Panc1 (cell line): ENCODE data around the gene MED8. TPM values are rescaled to one million over a fixed set of nuclear protein-coding genes. Genes with fewer than 3 reads are reported as not detected.

ENCODE experiments used
- ATAC-seq: fragments of 200-7000 bp; cut with Tn5 transposase; 2 replicates; pipeline ENCODE4 v1.9.1; 2020; ENCODE audit warnings: mild to moderate bottlenecking, moderate library complexity
- BruUV-seq: library from RNA; stranded (reverse); fragments of 400-500 nt; replicated peaks from 2 replicates; lab custom pipeline; 2021; lab: Mats Ljungman, UMichigan
- CTCF ChIA-PET: fragments of 300-600 bp; sonication (Branson Sonifier 250); formaldehyde crosslinking; loops from one replicate; lab custom pipeline; 2022; ENCODE audit warnings: antibody characterized with exemption; lab: Charles Lee
- POLR2A ChIA-PET: fragments of 300-600 bp; sonication (Branson Sonifier 250); formaldehyde crosslinking; loops from one replicate; lab custom pipeline; 2022; ENCODE audit warnings: antibody characterized with exemption; lab: Charles Lee
- DNase-seq: peaks from one replicate; pipeline ENCODE4 v3.0.0-alpha.2; 2010; ENCODE audit warnings: low read depth, low spot score
- H3K27ac ChIP-seq: 2 replicates; pipeline ENCODE4 v1.5.1; 2011; ENCODE audit warnings: mild to moderate bottlenecking, low read length, inconsistent platforms
- H3K27me3 ChIP-seq: fragments of 200-500 bp; sonication (Bioruptor generic); 2 replicates; pipeline ENCODE4 v1.6.0; 2014; ENCODE audit warnings: low read length, inconsistent platforms; ENCODE audit not compliant: control insufficient read depth, insufficient read depth
- H3K36me3 ChIP-seq: fragments of 200-500 bp; sonication (Bioruptor generic); 2 replicates; pipeline ENCODE4 v1.5.1; 2014; ENCODE audit warnings: inconsistent platforms, mild to moderate bottlenecking, low read length, moderate library complexity; ENCODE audit not compliant: control insufficient read depth, insufficient read depth
- H3K4me1 ChIP-seq: 2 replicates; pipeline ENCODE4 v1.5.1; 2011; ENCODE audit warnings: inconsistent platforms, mild to moderate bottlenecking, low read length, moderate library complexity; ENCODE audit not compliant: control insufficient read depth, insufficient read depth
- H3K4me3 ChIP-seq, 2 experiments: 2 replicates each; pipeline ENCODE4 v1.5.1; 2011 to 2012; ENCODE audit warnings: low read depth in 2 of 2, low read length in 2 of 2, mild to moderate bottlenecking in 2 of 2, inconsistent platforms in 1 of 2, moderate library complexity in 1 of 2
- H3K9me3 ChIP-seq: fragments of 200-500 bp; sonication (Bioruptor generic); 2 replicates; pipeline ENCODE4 v1.5.1; 2014; ENCODE audit warnings: low read depth, mild to moderate bottlenecking, inconsistent platforms, low read length, moderate library complexity; ENCODE audit not compliant: control insufficient read depth, insufficient read depth
- POLR2AphosphoS5 ChIP-seq: IDR thresholded peaks from 2 replicates; pipeline ENCODE4 v1.6.1; 2012; ENCODE audit warnings: mild to moderate bottlenecking, low read depth, low read length, moderate library complexity
- SIN3A ChIP-seq: IDR thresholded peaks from 2 replicates; pipeline ENCODE4 v1.6.1; 2012; ENCODE audit warnings: low read depth, mild to moderate bottlenecking, low read length, moderate library complexity, borderline replicate concordance; ENCODE audit not compliant: insufficient read depth
- TCF7L2 ChIP-seq: IDR thresholded peaks from 2 replicates; pipeline ENCODE4 v1.6.1; 2011; ENCODE audit warnings: mild to moderate bottlenecking, low read depth, low read length, inconsistent platforms
- in situ Hi-C: cut with HindIII; loops from 2 replicates; pipeline ENCODE4 v1.10.0; 2016; ENCODE audit warnings: low sequenced_read_pairs, low pct_unique_long_range_greater_than_20kb
- intact Hi-C: fragments of 100-400 bp; cut with micrococcal nuclease; formaldehyde crosslinking; loops from one replicate; pipeline ENCODE4 v1.10.0; 2022; ENCODE audit not compliant: unreplicated experiment
- total RNA-seq: library from RNA; stranded (reverse); gene quantifications from one replicate; pipeline ENCODE4 v1.2.1, GENCODE V29; 2021; ENCODE audit not compliant: unreplicated experiment
- TF ChIP-seq, protein P1 (sequence below): fragments of 450-650 bp; IDR thresholded peaks from 2 replicates; pipeline ENCODE4 v1.5.1; 2017; ENCODE audit warnings: mild to moderate bottlenecking
- TF ChIP-seq, protein P2 (sequence below), 2 experiments: IDR thresholded peaks; 2 replicates each; pipeline ENCODE4 v1.6.1; 2011 to 2012; ENCODE audit warnings: low read depth in 2 of 2, control low read depth in 1 of 2, low read length in 1 of 2, mild to moderate bottlenecking in 1 of 2, moderate library complexity in 1 of 2; ENCODE audit not compliant: insufficient read depth in 1 of 2

MED8 gene
- total RNA-seq, 1 experiment from 2014 or later = 50.8 TPM

DNA sequence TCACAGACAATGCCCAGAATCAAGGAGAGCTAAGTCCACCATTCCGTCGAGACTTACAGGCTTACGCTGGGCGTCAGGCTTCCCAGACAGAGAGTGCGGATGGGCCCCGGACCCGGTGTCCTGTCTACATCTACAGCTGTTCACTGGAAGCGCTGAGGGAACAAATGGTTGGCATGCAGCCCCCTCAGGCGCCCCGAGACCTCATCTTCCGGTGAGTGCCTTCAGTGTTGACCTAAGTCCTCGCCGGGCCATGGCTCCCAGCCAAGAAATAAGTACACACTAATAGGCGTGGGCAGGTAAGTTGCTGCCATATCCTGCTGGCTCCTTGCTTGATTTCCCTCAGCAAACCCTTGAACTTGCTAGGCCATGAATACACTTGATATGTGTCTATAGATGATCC, 37.9 kb upstream of the MED8 start:
- H3K36me3 ChIP-seq = no peaks in the 10 kb centered on the region; the same call in 1 of the 2 replicates
- in situ Hi-C loops = no loop called here
- ChIA-PET CTCF (no interaction called here), POLR2A (no interaction called here)
- H3K4me1 ChIP-seq = no peaks in the 10 kb centered on the region
- H3K27me3 ChIP-seq = no peaks in the 10 kb centered on the region
- ATAC-seq (no peak), DNase-seq (no peak)
- H3K4me3 ChIP-seq = no peak overlapping the region
- BruUV-seq = no TSS peak
- intact Hi-C loops = no loop called here
- TF ChIP-seq, protein P1, sequence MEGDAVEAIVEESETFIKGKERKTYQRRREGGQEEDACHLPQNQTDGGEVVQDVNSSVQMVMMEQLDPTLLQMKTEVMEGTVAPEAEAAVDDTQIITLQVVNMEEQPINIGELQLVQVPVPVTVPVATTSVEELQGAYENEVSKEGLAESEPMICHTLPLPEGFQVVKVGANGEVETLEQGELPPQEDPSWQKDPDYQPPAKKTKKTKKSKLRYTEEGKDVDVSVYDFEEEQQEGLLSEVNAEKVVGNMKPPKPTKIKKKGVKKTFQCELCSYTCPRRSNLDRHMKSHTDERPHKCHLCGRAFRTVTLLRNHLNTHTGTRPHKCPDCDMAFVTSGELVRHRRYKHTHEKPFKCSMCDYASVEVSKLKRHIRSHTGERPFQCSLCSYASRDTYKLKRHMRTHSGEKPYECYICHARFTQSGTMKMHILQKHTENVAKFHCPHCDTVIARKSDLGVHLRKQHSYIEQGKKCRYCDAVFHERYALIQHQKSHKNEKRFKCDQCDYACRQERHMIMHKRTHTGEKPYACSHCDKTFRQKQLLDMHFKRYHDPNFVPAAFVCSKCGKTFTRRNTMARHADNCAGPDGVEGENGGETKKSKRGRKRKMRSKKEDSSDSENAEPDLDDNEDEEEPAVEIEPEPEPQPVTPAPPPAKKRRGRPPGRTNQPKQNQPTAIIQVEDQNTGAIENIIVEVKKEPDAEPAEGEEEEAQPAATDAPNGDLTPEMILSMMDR = no peak
- no peak for TF ChIP-seq POLR2AphosphoS5
- TF ChIP-seq, protein P2, sequence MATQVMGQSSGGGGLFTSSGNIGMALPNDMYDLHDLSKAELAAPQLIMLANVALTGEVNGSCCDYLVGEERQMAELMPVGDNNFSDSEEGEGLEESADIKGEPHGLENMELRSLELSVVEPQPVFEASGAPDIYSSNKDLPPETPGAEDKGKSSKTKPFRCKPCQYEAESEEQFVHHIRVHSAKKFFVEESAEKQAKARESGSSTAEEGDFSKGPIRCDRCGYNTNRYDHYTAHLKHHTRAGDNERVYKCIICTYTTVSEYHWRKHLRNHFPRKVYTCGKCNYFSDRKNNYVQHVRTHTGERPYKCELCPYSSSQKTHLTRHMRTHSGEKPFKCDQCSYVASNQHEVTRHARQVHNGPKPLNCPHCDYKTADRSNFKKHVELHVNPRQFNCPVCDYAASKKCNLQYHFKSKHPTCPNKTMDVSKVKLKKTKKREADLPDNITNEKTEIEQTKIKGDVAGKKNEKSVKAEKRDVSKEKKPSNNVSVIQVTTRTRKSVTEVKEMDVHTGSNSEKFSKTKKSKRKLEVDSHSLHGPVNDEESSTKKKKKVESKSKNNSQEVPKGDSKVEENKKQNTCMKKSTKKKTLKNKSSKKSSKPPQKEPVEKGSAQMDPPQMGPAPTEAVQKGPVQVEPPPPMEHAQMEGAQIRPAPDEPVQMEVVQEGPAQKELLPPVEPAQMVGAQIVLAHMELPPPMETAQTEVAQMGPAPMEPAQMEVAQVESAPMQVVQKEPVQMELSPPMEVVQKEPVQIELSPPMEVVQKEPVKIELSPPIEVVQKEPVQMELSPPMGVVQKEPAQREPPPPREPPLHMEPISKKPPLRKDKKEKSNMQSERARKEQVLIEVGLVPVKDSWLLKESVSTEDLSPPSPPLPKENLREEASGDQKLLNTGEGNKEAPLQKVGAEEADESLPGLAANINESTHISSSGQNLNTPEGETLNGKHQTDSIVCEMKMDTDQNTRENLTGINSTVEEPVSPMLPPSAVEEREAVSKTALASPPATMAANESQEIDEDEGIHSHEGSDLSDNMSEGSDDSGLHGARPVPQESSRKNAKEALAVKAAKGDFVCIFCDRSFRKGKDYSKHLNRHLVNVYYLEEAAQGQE (IDR thresholded peaks at IDR 0.05; ENCODE audit: insufficient read depth in 1 of 2, low read depth in 2 of 2, low read length in 1 of 2) = no peak
- TF ChIP-seq TCF7L2 = no peak
- no peak for TF ChIP-seq SIN3A
- H3K27ac ChIP-seq = no peak overlapping the region
- H3K9me3 ChIP-seq = no peaks in the 10 kb centered on the region

DNA sequence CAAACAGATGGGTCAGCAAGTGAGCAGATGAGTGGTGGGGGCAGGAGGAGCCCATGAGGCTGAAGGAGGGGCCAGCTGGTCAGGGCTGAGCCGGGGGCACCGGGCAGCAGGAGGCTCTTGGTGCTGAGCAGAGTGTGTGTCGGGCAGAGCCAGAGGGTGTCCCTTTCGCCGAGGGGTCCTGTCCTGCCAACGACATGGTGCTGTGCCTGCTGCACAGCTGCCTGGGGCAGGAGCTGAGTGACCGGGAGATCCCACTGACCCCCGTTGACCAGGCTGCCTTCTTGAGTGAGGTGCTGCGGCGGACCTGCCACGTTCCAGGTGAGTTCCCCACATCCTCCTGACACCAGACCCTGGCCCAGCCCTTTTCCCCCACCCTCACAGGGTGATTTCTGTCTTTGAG, 36.6 kb upstream of the MED8 start:
- H3K27me3 ChIP-seq = no peaks in the 10 kb centered on the region
- TF ChIP-seq, protein P1 = no peak
- TF ChIP-seq SIN3A (no peak), TCF7L2 (no peak), POLR2AphosphoS5 (no peak)
- TF ChIP-seq, protein P2 (IDR thresholded peaks at IDR 0.05; ENCODE audit: insufficient read depth in 1 of 2, low read depth in 2 of 2, low read length in 1 of 2) = no peak
- DNase-seq = no peak
- ChIA-PET CTCF (no interaction called here), POLR2A (no interaction called here)
- no peak overlapping the region for H3K4me3 ChIP-seq
- no peaks in the 10 kb centered on the region for H3K9me3 ChIP-seq
- H3K27ac ChIP-seq = no peak overlapping the region
- no peak for ATAC-seq
- H3K4me1 ChIP-seq = no peaks in the 10 kb centered on the region
- BruUV-seq = no TSS peak
- in situ Hi-C loops = no loop called here
- intact Hi-C loops = no loop called here
- H3K36me3 ChIP-seq = no peaks in the 10 kb centered on the region; the same call in 1 of the 2 replicates
